Measurements from ENCODE around the gene FITM1.
"Not testable (repeated sequence)": the region's sequence is repeated elsewhere in the genome, so short reads cannot be mapped to it uniquely, and the experiment has no call there.

FITM1 gene

GRCh38 chr14:24103451-24103850, 27.0 kb upstream of the FITM1 start:
- ChIA-PET POLR2A (interaction anchor here (0.8 to 9.8 kb wide), 3 partner anchors 9 to 56 kb away, joined by 3 to 162 read pairs (median 21); partner anchors contain the start of genes DCAF11, NRL and PCK2), CTCF (interaction anchor here (8.1 kb wide), 1 partner anchor 46 kb away, joined by 114 read pairs; no protein-coding TSS in a partner anchor)
- TF ChIP-seq ARNT (IDR thresholded peaks at IDR 0.05) (no peak), LEF1 (IDR thresholded peaks at IDR 0.05; ENCODE audit: borderline replicate concordance) (no peak), L3MBTL2 (conservative IDR thresholded peaks at IDR 0.05) (no peak), BHLHE40 (IDR thresholded peaks at IDR 0.05; ENCODE audit: borderline replicate concordance) (no peak), FOXK2 (IDR thresholded peaks at IDR 0.05) (no peak), PKNOX1 (IDR thresholded peaks at IDR 0.05) (no peak), SUZ12 (IDR thresholded peaks at IDR 0.05) (no peak), FOXM1 (IDR thresholded peaks at IDR 0.05; ENCODE audit: borderline replicate concordance) (no peak), FOXA1 (IDR thresholded peaks at IDR 0.05) (no peak), SP1 (IDR thresholded peaks at IDR 0.05) (no peak), TARDBP (IDR thresholded peaks at IDR 0.05) (no peak), HDGF (IDR thresholded peaks at IDR 0.05; ENCODE audit: borderline replicate concordance) (no peak), NFRKB (IDR thresholded peaks at IDR 0.05) (no peak)
- DNase-seq (ENCODE audit: extremely low spot score), result no peak

DNA sequence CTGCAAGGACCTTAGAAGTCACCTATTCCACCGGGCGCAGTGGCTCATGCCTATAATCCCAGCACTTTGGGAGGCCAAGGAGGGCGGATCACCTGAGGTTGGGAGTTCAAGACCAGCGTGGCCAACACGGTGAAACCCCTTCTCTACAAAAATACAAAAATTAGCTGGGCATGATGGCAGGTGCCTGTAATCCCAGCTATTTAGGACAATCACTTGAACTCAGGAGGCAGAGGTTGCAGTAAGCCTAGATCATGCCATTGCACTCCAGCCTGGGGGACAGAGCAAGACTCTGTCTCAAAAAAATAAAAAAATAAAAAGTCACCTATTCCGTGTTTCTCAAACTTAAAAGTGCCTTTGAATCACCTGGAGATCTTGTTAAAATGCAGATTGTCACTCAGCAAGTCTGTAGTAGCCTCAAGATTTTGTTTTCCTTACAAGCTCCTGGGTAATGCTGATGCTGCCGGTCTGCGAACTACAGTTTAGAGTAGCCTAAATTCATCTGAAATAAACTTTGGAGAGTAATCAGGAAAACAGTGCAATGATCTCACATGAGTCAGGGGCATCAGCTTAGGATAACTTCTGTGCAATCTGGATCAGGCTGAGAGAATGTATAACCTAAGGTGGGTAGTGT, 24.7 kb upstream of the FITM1 start:
- not testable (repeated sequence) for DNase-seq (ENCODE audit: extremely low spot score)
- ChIA-PET CTCF (interaction anchor here (1.0 to 8.1 kb wide), 3 partner anchors 13 to 48 kb away, joined by 3 to 114 read pairs (median 3); no protein-coding TSS in a partner anchor), POLR2A (interaction anchor here (1.0 to 9.8 kb wide), 6 partner anchors 9 to 90 kb away, joined by 3 to 162 read pairs (median 4); partner anchors contain the start of genes DCAF11, EMC9, NRL and PCK2)

DNA sequence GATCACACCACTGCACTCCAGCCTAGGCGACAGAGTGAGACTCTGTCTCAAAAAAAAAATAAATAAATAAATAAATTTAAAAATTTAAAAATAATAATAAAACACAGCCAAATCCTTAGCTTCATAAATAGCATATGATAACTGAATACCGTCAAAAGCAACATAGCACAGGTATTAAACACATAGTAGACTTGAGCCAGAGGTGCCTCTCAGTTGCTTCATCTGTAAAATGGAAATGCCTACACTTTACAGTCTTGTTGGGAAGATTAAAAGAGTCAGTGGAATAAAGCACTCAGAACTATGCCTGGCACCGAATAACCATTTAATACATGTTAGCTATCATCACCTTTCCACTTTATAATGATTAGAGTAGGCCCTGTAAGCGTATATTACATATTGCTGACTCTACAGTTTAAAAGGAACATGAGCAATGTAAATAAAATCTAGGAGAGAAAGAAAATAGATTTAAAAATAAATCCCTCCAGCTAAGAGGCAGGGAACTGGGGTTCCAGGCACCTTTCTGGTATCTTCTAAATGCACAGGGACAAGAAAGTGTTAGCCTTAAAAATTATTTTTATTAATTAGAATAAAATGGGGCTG, 23.7 kb upstream of the FITM1 start:
- no peak for DNase-seq (ENCODE audit: extremely low spot score)
- ChIA-PET POLR2A (interaction anchor here (0.7 to 9.8 kb wide), 5 partner anchors 12 to 89 kb away, joined by 3 to 162 read pairs (median 3); partner anchors contain the start of genes PCK2 and TM9SF1), CTCF (interaction anchor here (0.6 to 8.1 kb wide), 4 partner anchors 12 to 67 kb away, joined by 5 to 114 read pairs (median 24); partner anchors contain the start of gene PCK2)
- TF ChIP-seq SP1 (IDR thresholded peaks at IDR 0.05), result no peak
- TF ChIP-seq LEF1 (IDR thresholded peaks at IDR 0.05; ENCODE audit: borderline replicate concordance), result no peak
- no peak for TF ChIP-seq FOXK2 (IDR thresholded peaks at IDR 0.05)
- TF ChIP-seq NFRKB (IDR thresholded peaks at IDR 0.05), result no peak
- no peak for TF ChIP-seq TARDBP (IDR thresholded peaks at IDR 0.05)
- TF ChIP-seq HDGF (IDR thresholded peaks at IDR 0.05; ENCODE audit: borderline replicate concordance), result no peak

GRCh38 chr14:24108336-24108874, 22.1 kb upstream of the FITM1 start:
- ChIA-PET POLR2A (interaction anchor here (0.9 to 9.8 kb wide), 11 partner anchors 14 to 87 kb away, joined by 3 to 162 read pairs (median 7); partner anchors contain the start of genes CARMIL3, EMC9, IPO4 and IRF9), CTCF (interaction anchor here (0.6 to 8.1 kb wide), 27 partner anchors 8 to 200 kb away, joined by 3 to 114 read pairs (median 5); partner anchors contain the start of genes CARMIL3, CHMP4A, CIDEB and EMC9)
- TF ChIP-seq HDGF (IDR thresholded peaks at IDR 0.05; ENCODE audit: borderline replicate concordance) (no peak), FOXA1 (IDR thresholded peaks at IDR 0.05) (no peak), ARNT (IDR thresholded peaks at IDR 0.05) (no peak), ELF4 (IDR thresholded peaks at IDR 0.05) (no peak), FOXK2 (IDR thresholded peaks at IDR 0.05) (no peak), L3MBTL2 (conservative IDR thresholded peaks at IDR 0.05) (no peak), PKNOX1 (IDR thresholded peaks at IDR 0.05) (no peak), CTBP1 (IDR thresholded peaks at IDR 0.05; ENCODE audit: borderline replicate concordance) (no peak), LEF1 (IDR thresholded peaks at IDR 0.05; ENCODE audit: borderline replicate concordance) (no peak), NFRKB (IDR thresholded peaks at IDR 0.05) (no peak), ZNF384 (IDR thresholded peaks at IDR 0.05) (no peak), FOXM1 (IDR thresholded peaks at IDR 0.05; ENCODE audit: borderline replicate concordance) (no peak), BHLHE40 (IDR thresholded peaks at IDR 0.05; ENCODE audit: borderline replicate concordance) (no peak), SUZ12 (IDR thresholded peaks at IDR 0.05) (no peak), TARDBP (IDR thresholded peaks at IDR 0.05) (no peak), SP1 (IDR thresholded peaks at IDR 0.05) (no peak)
- DNase-seq (ENCODE audit: extremely low spot score), result no peak

GRCh38 chr14:24110060-24110459, 20.4 kb upstream of the FITM1 start:
- TF ChIP-seq HDGF (IDR thresholded peaks at IDR 0.05; ENCODE audit: borderline replicate concordance) (no peak), CTBP1 (IDR thresholded peaks at IDR 0.05; ENCODE audit: borderline replicate concordance) (no peak), SP1 (IDR thresholded peaks at IDR 0.05) (no peak), ZNF384 (IDR thresholded peaks at IDR 0.05) (no peak), L3MBTL2 (conservative IDR thresholded peaks at IDR 0.05) (no peak), LEF1 (IDR thresholded peaks at IDR 0.05; ENCODE audit: borderline replicate concordance) (no peak), SUZ12 (IDR thresholded peaks at IDR 0.05) (no peak), PKNOX1 (IDR thresholded peaks at IDR 0.05) (no peak), FOXM1 (IDR thresholded peaks at IDR 0.05; ENCODE audit: borderline replicate concordance) (no peak), ELF4 (IDR thresholded peaks at IDR 0.05) (no peak), FOXK2 (IDR thresholded peaks at IDR 0.05) (no peak), ARNT (IDR thresholded peaks at IDR 0.05) (no peak), FOXA1 (IDR thresholded peaks at IDR 0.05) (no peak), NFRKB (IDR thresholded peaks at IDR 0.05) (no peak)
- ChIA-PET CTCF (interaction anchor here (0.6 to 8.1 kb wide), 8 partner anchors 9 to 1051 kb away, joined by 3 to 114 read pairs (median 4); partner anchors contain the start of gene PCK2), POLR2A (interaction anchor here (1.3 to 9.8 kb wide), 4 partner anchors 15 to 50 kb away, joined by 3 to 162 read pairs (median 9); partner anchors contain the start of genes EMC9, PCK2 and PSME1)
- DNase-seq (ENCODE audit: extremely low spot score), result no peak
